ENCODE measurements around the gene UBA1.

UBA1 gene

DNA sequence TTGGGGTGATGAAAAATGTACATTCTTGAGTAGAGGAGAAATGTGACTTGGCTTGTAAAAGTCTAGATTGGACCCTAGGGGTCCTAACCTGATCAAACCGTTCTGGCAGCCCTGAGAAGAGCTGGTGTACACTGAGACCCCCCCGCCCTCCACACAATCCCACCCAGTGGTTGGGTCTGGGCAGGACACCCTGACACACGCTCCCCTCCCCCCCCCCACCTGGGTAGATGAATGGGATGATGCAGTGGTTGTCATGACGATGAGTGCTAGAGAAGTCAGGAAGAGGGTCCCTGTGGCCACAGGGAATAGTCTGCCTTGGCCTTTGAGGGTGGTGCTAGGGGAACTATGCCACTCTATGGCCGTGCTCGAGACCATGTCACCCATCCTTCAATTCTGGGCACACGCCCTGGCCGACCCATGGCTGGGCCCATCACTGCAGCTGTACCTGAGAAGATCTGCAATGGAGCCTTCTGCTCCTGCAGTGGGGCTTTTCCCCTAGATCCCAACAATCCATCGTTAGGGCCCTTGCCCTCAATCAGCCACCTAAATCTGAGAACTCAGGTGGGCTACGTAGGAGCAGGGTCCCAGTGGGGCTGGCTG is 29.2 kb downstream of the UBA1 start:
- no peak overlapping the region for H3K27ac ChIP-seq
- TF ChIP-seq, protein P1, sequence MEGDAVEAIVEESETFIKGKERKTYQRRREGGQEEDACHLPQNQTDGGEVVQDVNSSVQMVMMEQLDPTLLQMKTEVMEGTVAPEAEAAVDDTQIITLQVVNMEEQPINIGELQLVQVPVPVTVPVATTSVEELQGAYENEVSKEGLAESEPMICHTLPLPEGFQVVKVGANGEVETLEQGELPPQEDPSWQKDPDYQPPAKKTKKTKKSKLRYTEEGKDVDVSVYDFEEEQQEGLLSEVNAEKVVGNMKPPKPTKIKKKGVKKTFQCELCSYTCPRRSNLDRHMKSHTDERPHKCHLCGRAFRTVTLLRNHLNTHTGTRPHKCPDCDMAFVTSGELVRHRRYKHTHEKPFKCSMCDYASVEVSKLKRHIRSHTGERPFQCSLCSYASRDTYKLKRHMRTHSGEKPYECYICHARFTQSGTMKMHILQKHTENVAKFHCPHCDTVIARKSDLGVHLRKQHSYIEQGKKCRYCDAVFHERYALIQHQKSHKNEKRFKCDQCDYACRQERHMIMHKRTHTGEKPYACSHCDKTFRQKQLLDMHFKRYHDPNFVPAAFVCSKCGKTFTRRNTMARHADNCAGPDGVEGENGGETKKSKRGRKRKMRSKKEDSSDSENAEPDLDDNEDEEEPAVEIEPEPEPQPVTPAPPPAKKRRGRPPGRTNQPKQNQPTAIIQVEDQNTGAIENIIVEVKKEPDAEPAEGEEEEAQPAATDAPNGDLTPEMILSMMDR (conservative IDR thresholded peaks at IDR 0.05) = no peak

DNA sequence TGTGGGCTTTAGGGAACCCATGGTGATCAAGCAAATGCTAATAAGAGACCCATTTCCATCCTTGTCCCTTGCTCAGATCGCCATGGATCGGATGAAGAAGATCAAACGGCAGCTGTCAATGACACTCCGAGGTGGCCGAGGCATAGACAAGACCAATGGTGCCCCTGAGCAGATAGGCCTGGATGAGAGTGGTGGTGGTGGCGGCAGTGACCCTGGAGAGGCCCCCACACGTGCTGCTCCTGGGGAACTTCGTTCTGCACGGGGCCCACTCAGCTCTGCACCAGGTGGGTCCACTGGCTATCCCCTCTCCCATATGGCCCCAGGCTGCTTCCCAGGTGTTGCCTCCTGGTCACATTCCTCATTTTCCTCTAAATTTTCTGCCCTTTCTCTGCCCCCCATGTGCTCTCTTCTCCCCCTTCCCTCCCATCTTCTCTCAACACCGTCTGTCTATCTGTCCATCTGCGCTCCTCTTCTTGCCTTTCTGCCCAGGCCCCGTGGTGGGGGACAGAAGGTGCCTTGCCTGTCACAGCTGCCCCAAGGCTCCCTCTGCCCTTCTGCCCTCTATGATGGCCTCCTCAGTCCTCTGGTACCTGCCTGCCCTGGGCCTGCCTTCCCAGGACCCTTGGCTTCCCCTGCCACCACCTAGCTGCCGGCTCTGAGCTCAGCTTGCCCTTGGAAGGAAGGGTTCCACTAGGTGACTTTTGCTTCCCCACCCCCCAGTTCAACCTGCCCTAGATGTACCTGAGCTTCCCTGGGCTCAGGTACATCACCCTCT is 30.0 kb downstream of the UBA1 start:
- no peak overlapping the region for H3K27ac ChIP-seq
- TF ChIP-seq, protein P1 (conservative IDR thresholded peaks at IDR 0.05) = no peak

DNA sequence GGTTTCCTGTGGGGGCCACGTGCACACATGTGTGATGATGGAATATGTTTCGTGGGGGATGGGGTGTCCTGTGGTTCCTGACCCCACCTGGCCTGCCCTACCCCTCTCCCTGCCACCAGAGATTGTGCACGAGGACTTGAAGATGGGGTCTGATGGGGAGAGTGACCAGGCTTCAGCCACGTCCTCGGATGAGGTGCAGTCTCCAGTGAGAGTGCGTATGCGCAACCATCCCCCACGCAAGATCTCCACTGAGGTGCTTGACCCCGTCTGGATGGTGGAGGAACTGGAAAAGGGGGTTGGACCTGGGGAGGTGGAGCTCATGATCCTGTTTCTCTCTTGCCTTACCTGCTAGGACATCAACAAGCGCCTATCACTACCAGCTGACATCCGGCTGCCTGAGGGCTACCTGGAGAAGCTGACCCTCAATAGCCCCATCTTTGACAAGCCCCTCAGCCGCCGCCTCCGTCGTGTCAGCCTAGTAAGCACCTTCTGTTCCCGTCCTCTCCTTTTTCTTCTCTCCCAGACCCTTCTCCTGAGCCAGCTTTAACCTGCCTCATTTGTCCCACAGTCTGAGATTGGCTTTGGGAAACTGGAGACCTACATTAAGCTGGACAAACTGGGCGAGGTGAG is 30.8 kb downstream of the UBA1 start:
- TF ChIP-seq, protein P1 (conservative IDR thresholded peaks at IDR 0.05) = no peak
- H3K27ac ChIP-seq = no peak overlapping the region

DNA sequence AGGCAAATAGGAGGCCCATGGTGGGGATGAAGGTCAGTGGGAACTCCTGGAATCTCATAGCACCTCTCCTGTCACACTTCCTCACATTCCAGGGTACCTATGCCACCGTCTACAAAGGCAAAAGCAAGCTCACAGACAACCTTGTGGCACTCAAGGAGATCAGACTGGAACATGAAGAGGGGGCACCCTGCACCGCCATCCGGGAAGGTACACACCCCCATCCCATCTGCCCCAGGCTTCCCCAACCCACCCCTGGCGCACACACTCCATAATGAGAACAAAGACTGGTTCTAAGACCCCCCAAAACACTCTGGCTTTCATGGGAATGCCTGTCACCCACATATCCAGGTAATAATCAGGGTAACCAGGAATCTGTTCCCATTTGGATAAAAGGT is 31.3 kb downstream of the UBA1 start:
- no peak overlapping the region for H3K27ac ChIP-seq

DNA sequence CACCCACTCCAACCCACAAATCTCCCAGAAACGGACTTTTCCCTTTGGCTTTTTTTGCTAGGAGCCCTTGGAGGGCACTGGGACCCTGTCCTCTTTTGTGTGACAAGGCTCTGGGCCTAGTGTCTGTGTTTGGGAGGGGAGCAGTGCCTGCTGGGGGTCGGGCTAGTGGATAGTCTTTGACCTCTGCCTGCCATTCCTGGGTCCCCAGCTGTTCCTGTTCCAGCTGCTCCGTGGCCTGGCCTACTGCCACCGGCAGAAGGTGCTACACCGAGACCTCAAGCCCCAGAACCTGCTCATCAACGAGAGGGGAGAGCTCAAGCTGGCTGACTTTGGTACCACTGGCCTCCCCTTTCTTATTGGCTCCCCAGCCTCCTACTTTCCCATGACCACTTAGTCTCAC is 32.4 kb downstream of the UBA1 start:
- H3K27ac ChIP-seq = no peak overlapping the region
- TF ChIP-seq, protein P1 (conservative IDR thresholded peaks at IDR 0.05) = no peak

More for the DNA sequence above, 31.3 kb downstream of the UBA1 start:
- TF ChIP-seq, protein P1 (conservative IDR thresholded peaks at IDR 0.05) = no peak

DNA sequence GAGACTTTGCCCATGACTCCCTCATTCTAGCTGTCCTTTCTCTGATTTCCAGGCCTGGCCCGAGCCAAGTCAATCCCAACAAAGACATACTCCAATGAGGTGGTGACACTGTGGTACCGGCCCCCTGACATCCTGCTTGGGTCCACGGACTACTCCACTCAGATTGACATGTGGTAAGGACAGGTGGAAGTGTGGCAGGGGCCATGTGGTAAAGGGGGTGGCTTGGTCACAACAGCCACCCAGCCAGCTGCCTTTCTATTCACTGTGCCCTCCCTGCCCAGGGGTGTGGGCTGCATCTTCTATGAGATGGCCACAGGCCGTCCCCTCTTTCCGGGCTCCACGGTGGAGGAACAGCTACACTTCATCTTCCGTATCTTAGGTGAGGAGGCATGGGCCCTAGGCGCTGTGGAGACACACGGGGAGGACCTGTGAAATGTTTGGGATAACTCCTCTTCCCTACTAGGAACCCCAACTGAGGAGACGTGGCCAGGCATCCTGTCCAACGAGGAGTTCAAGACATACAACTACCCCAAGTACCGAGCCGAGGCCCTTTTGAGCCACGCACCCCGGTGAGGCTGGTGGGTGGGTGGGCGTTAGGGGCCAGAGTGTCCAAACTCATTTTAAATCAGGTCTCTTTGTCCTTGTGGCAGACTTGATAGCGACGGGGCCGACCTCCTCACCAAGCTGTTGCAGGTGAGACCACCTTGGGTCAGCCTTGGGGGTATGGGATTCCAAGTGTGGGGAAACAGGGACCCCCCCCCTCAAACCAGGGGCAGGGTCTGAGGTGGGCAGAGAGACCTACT is 33.1 kb downstream of the UBA1 start:
- TF ChIP-seq, protein P1 (conservative IDR thresholded peaks at IDR 0.05) = no peak
- H3K27ac ChIP-seq = no peak overlapping the region

DNA sequence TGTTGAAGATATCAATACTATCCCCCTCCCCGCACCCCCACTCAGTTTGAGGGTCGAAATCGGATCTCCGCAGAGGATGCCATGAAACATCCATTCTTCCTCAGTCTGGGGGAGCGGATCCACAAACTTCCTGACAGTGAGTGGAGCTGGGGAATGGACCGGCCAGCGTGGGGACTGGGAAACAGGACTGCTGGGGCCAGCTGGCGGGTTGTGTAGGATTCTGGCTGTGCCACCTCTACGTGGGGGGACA is 33.6 kb downstream of the UBA1 start:
- TF ChIP-seq, protein P1 (conservative IDR thresholded peaks at IDR 0.05) = no peak
- no peak overlapping the region for H3K27ac ChIP-seq

All from VCaP (cell line).